Fibroblast of lung (primary cell): ENCODE measurements around the gene MADCAM1. TPM values are rescaled to one million over a fixed set of nuclear protein-coding genes. Genes with fewer than 3 reads are reported as not detected.

Source experiments
- DNase-seq, 2 donors: peaks; one replicate each; pipeline versions ENCODE4 v3.0.0 to v3.0.0-alpha.2; 2010; ENCODE audit warnings: low read depth in 2 of 2
- H2AFZ ChIP-seq: 2 replicates; pipeline ENCODE4 v1.5.1; 2012; ENCODE audit warnings: low read length, control low read depth, inconsistent platforms
- H3K27ac ChIP-seq: 2 replicates; pipeline ENCODE4 v1.5.1; 2011; ENCODE audit warnings: low read length, control low read depth; ENCODE audit not compliant: insufficient read depth
- H3K27me3 ChIP-seq: 2 replicates; pipeline ENCODE4 v1.5.1; 2011; ENCODE audit warnings: mild to moderate bottlenecking, low read length; ENCODE audit not compliant: control insufficient read depth, insufficient read depth
- H3K36me3 ChIP-seq: 2 replicates; pipeline ENCODE4 v1.5.1; 2011; ENCODE audit warnings: low read length; ENCODE audit not compliant: control insufficient read depth, insufficient read depth
- H3K4me1 ChIP-seq: 2 replicates; pipeline ENCODE4 v1.5.1; 2011; ENCODE audit warnings: low read length; ENCODE audit not compliant: control insufficient read depth, insufficient read depth; ENCODE audit errors: extremely low read depth
- H3K4me2 ChIP-seq: 2 replicates; pipeline ENCODE4 v1.5.1; 2011; ENCODE audit warnings: low read length, control low read depth; ENCODE audit not compliant: insufficient read depth; ENCODE audit errors: extremely low read depth
- H3K4me3 ChIP-seq, 4 experiments: fragments of 200-600 bp in 1 of 4; sonication (generic) in 1 of 4; replicated peaks in 1 of 4; 2 replicates each; pipeline ENCODE4 v1.5.1; 2011 to 2016; ENCODE audit warnings: low read length in 4 of 4, low read depth in 3 of 4, mild to moderate bottlenecking in 3 of 4, control low read depth in 2 of 4, inconsistent platforms in 1 of 4, mixed read lengths in 1 of 4; ENCODE audit not compliant: insufficient read depth in 1 of 4; ENCODE audit errors: control extremely low read depth in 1 of 4
- H3K79me2 ChIP-seq: 2 replicates; pipeline ENCODE4 v1.5.1; 2012; ENCODE audit warnings: mild to moderate bottlenecking, low read length, inconsistent platforms; ENCODE audit not compliant: control insufficient read depth, insufficient read depth
- H3K9ac ChIP-seq: 2 replicates; pipeline ENCODE4 v1.5.1; 2011; ENCODE audit warnings: mild to moderate bottlenecking, low read length, control low read depth; ENCODE audit not compliant: insufficient read depth
- H3K9me3 ChIP-seq: 2 replicates; pipeline ENCODE4 v1.5.1; 2012; ENCODE audit warnings: low read depth, low read length; ENCODE audit not compliant: control insufficient read depth, insufficient read depth
- H4K20me1 ChIP-seq: 2 replicates; pipeline ENCODE4 v1.5.1; 2011; ENCODE audit warnings: low read length; ENCODE audit not compliant: control insufficient read depth, insufficient read depth; ENCODE audit errors: extremely low read depth
- EZH2 ChIP-seq: IDR thresholded peaks from 2 replicates; pipeline ENCODE4 v1.5.1; 2012; ENCODE audit warnings: low read length, control low read depth, mild to moderate bottlenecking; ENCODE audit errors: missing control alignments
- polyA plus RNA-seq, 2 donors: library from polyadenylated mRNA; depleted of rRNA in 1 of 2; stranded (reverse) in 1 of 2; unstranded in 1 of 2; fragments of >200 nt; gene quantifications; 2 replicates each; pipeline ENCODE4 v1.2.1, GENCODE V29; 2011 to 2012; ENCODE audit warnings: missing spikeins in 1 of 2
- total RNA-seq: library from RNA; depleted of rRNA; stranded (reverse); fragments of >200 nt; gene quantifications from 2 replicates; pipeline ENCODE4 v1.2.1, GENCODE V29; 2014
- TF ChIP-seq, protein P1 (sequence below), 2 donors: IDR thresholded peaks in 1 of 2; conservative IDR thresholded peaks in 1 of 2; 1 replicate in 1 of 2; 2 replicates in 1 of 2; pipeline ENCODE4 v1.5.1; 2011 to 2012; ENCODE audit warnings: low read length in 2 of 2, control low read depth in 1 of 2, inconsistent platforms in 1 of 2, low read depth in 1 of 2, mild to moderate bottlenecking in 1 of 2

Gene MADCAM1
- total and polyA plus RNA-seq, 2 donors (not counting 1 experiment from before 2014, with no cell fraction given): 0.17 TPM; not detected in 1

DNA sequence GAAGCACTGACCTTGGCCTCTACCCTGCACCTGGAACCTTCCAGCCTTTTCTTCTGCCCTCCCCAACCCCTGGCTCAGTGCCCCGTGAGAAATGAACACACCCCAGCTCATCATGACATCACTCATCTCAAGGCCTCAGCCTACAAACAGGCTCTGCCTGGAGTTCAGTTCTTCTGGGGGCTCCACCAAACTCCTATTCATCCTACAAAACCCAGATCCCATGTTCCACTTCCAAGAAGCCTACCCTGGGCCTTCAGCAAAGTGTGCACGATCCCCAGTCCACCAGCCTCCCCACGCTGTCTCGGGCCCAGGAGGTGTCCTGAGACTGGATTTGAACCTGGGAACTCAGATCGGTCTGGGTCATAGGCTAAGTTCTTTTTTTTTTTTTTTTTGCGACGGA is 26.5 kb upstream of the MADCAM1 start:
- DNase-seq: no peak
- Histone ChIP-seq H3K9me3 (no peaks in the 10 kb centered on the region), H3K36me3 (no peaks in the 10 kb centered on the region), H3K27me3 (no peaks in the 10 kb centered on the region), H2AFZ (no peak overlapping the region), H4K20me1 (no peaks in the 10 kb centered on the region), H3K4me3 (no peak overlapping the region), H3K4me2 (no peak overlapping the region), H3K4me1 (no peaks in the 10 kb centered on the region), H3K27ac (no peak overlapping the region), H3K9ac (no peak overlapping the region), H3K79me2 (no peaks in the 10 kb centered on the region)
- no peak for TF ChIP-seq EZH2
- TF ChIP-seq, protein P1, sequence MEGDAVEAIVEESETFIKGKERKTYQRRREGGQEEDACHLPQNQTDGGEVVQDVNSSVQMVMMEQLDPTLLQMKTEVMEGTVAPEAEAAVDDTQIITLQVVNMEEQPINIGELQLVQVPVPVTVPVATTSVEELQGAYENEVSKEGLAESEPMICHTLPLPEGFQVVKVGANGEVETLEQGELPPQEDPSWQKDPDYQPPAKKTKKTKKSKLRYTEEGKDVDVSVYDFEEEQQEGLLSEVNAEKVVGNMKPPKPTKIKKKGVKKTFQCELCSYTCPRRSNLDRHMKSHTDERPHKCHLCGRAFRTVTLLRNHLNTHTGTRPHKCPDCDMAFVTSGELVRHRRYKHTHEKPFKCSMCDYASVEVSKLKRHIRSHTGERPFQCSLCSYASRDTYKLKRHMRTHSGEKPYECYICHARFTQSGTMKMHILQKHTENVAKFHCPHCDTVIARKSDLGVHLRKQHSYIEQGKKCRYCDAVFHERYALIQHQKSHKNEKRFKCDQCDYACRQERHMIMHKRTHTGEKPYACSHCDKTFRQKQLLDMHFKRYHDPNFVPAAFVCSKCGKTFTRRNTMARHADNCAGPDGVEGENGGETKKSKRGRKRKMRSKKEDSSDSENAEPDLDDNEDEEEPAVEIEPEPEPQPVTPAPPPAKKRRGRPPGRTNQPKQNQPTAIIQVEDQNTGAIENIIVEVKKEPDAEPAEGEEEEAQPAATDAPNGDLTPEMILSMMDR (conservative IDR thresholded peaks at IDR 0.05 in 1 of 2, IDR thresholded peaks at IDR 0.05 in 1 of 2; ENCODE audit: low read depth in 1 of 2, low read length in 2 of 2): no peak

DNA sequence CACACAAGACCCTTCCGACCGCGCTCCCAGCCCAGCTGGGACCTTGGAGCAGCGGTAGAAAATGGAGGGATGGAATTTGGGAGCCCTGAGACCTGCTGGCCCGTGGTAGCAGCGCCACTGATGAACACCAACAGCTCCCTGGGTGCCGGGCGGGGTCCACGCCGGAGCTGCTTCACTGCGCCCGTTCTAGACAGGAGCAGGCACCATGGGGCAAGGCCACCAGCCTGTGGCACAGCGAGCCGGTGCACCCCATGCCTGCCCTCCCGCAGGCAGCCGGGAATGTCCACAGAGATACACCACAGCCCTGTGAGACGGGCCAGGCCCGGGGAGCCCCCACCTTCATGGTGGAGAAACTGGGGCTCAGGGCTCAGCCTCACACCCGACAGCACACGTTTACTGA is 25.6 kb upstream of the MADCAM1 start:
- Histone ChIP-seq H4K20me1 (no peaks in the 10 kb centered on the region), H3K36me3 (no peaks in the 10 kb centered on the region), H3K27me3 (no peaks in the 10 kb centered on the region), H3K9me3 (no peaks in the 10 kb centered on the region), H3K4me3 (no peak overlapping the region), H3K4me1 (no peaks in the 10 kb centered on the region), H3K9ac (no peak overlapping the region), H3K27ac (no peak overlapping the region), H3K79me2 (no peaks in the 10 kb centered on the region), H2AFZ (no peak overlapping the region), H3K4me2 (no peak overlapping the region)
- TF ChIP-seq, protein P1 (conservative IDR thresholded peaks at IDR 0.05 in 1 of 2, IDR thresholded peaks at IDR 0.05 in 1 of 2; ENCODE audit: low read depth in 1 of 2, low read length in 2 of 2): no peak
- TF ChIP-seq EZH2: no peak
- no peak for DNase-seq

DNA sequence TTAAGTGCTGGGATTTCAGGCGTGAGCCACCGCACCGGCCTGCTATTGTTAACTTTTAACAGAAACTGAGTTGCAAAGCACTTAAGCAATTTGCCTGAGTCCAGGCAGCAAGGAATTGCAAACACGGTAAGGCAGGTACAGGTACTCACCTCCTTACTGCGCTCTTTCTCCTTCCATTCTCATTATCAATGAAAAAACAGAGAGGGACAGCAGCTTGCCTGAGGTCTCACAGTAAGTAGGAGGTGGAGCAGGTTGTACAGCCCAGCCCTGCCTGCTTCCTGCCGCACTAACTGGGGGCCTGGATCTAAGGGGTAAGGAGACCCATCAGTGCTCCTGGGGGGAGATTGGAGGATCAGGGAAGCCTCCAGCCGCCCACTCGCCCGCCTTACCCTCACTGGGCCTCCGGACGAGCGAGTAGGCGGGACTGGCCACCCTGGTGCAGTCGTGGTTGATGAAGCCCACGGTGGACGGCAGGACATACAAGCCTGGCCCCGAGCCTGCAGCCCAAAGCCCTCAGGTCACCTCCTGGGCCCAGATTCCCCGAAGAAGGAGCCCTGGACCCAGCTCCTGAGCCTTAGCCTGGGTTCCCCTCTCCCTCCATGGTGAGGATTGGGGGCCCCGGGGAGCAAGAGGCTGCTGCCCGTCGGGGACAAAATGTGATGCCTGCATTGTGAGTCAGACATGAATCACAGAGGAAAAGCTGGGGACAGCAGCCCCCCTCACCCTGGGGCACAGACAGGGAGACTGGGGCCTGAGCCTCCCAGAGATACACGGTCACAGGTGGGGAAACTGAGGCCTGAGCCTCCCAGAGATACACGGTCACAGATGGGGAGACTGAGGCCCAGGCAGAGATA is 24.1 kb upstream of the MADCAM1 start:
- Histone ChIP-seq H3K9ac (no peak overlapping the region), H3K79me2 (no peaks in the 10 kb centered on the region), H3K9me3 (no peaks in the 10 kb centered on the region), H4K20me1 (no peaks in the 10 kb centered on the region), H2AFZ (no peak overlapping the region), H3K4me2 (no peak overlapping the region), H3K27ac (no peak overlapping the region), H3K27me3 (no peaks in the 10 kb centered on the region), H3K4me3 (no peak overlapping the region), H3K36me3 (no peaks in the 10 kb centered on the region), H3K4me1 (no peaks in the 10 kb centered on the region)
- TF ChIP-seq, protein P1 (conservative IDR thresholded peaks at IDR 0.05 in 1 of 2, IDR thresholded peaks at IDR 0.05 in 1 of 2; ENCODE audit: low read depth in 1 of 2, low read length in 2 of 2): no peak
- TF ChIP-seq EZH2: no peak
- DNase-seq: no peak
